Stimulated activated naive CD4-positive, alpha-beta T cell (primary cell): ENCODE measurements around the gene ALK.

Source experiments
- DNase-seq, 6 experiments: peaks; one replicate each; lab custom pipeline; 2025; lab: John Stamatoyannopoulos, UW

ALK gene

DNA sequence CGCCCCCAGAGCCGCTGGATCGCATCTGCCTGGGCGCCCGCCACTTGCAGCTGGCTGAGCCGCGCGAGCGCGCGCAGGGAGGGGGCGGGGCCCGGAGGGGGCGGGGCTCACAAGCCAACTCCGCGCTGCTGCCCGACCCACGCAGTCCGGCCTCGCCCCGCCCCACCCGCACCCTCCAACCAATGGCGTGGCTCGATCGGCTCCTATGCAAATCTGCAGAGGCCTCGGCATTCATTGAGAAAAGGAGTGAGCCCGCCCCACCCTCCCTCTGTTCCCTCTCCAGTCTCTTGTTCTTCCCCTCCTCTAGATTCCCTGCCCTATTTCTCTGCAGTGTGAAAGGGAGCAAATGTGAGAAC is at the start of gene ALK:
Gene ALK (minus strand): TSS at position 27 of the 356 bp plus-strand sequence. CDS start 927 bp downstream, outside the sequence.
- DNase-seq: peak in 4 of 6 experiments; percentile 1 to 36 (median 2)

DNA sequence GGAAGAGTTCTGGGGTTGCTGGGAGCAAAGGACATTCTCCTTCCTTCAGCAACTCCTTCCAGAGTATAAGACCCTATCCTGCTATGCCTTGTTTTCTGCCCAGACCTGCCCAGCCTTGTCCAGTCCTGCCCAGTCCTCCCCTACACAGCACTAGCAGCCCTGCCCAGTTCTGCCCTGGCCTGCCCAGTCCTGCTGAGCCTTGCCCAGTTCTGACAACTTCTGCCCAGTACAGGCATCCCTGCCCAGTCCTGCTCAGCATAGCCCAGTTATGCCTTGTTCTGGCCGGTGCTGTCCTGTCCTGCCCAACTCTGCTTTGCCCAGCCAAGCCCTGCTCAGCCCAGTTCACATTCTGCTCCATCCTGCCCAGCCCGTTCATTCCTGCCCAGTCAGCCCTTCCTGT is 44.9 kb upstream of the ALK start:
- DNase-seq: no peak

DNA sequence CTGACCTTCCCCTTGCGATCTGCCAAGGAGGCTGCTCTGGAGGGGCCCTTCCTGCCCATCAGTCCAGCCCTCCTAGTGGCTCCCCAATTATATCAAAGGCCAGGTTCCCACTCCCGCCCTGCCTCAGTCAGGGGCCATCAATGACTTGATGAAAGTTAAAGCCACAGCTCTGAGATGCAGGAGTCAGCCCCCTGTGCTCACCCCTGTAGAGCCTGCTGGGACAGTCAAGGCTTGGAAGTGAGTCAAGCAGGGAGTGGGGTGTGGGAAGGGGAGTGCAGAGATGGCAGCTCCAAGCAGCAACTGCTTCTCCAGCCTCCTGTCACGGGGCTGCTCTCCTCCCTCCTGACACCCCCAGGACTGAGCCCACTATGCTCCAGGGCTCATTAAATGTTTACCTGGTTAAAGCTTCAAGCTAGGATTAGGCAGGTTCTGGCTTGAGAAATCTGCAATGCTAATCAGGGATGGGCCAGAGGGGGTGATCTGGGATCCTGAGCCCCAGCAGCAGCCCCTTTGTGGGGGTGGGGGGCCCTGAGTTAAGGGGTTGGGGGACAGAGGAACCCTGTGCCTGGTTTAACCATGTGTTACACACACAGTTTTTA is 42.7 kb upstream of the ALK start:
- DNase-seq: no peak

DNA sequence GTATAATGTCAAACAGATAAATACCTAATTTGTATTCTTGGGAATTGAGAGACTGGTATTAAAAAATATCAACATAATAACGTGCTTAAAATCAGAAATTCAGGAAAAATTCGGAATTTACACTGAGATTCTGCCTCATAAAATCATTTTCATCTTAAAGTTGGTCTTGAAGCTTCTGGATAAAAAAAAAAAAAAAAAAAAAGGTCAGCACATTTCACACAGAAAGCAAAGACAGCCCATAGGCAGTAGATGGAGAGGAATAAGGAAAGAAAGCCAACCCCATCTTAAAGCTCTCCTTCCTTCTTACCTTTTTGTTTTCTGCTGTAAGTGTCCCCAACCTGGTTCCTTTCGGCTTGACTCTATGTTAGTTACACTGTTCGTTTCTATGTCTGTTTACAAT is 41.5 kb upstream of the ALK start:
- DNase-seq: no peak

DNA sequence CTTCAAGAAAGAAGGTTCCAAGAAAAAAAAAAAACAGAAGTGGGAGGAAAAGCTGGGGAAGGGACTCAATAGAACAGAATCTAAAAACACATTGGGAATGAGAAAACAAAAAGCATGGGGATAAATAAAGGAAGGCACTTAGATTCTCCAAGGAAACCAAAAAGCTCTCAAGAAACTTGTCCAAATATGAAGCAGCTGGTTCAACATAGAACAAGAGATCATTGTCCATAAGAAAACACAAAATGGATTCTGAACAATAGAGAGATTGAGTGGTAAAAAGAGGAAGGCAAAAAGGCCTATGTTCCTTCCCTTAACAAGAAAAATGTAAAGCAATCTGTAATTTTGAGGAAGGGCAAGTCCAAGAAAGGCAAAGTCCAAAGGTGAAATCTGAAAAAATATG is 32.9 kb upstream of the ALK start:
- no peak for DNase-seq

DNA sequence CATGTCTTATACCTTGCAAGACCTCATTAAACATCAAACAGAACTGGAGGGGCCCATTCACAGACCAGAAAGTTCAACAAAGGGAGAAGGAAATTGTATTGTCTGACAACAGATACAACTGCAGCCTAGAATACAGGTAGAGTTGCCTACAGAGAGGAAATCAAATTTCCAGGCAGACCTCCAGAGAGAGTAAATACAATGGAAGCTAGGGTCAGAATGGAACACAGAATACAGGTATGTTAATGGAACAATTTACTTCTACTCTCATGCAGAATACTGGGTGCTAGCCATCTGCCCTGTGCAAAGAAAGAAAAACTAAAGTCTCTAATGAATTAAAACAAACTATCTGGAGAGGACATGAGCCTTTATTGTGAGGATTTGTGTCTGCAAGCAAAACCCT is 31.6 kb upstream of the ALK start:
- no peak for DNase-seq

DNA sequence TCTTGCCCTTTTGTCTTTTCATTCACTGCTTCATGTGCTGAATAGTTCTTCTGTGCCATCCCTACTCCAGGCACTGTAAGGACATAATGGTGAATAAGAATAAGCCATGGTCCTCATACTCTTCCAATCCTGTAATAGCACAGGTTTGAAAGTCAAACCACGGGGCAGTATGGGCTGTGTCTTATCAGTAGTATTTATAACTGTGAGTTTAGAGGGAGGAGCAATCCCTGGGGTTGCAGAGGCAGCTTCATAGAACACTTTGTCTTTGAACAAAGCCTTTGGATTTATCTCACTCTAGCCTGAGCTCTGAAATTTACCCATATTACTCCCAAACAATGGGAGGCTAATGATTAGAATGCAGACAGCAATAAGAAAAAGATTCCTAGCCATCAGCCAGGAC is 30.2 kb upstream of the ALK start:
- DNase-seq: no peak

DNA sequence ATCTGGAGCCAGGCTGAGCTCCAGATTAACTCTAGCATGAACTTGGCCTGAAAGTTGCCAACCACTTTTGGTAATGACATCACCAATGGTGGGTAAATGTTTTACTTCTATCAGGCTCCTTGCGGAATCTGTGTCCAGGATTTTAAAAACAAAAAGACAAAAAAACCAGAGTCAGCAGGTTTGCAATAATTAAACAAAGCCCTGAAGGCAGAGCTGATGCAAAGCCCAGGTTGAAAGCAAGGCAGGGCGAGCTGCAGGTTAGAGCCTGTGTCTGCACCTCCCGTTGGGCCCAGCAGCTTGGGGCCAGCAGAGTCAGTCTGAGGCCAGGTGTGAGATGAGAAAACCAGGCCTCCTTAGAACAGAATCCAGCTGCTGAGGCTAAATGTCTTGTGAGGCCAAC is 29.1 kb upstream of the ALK start:
- no peak for DNase-seq

DNA sequence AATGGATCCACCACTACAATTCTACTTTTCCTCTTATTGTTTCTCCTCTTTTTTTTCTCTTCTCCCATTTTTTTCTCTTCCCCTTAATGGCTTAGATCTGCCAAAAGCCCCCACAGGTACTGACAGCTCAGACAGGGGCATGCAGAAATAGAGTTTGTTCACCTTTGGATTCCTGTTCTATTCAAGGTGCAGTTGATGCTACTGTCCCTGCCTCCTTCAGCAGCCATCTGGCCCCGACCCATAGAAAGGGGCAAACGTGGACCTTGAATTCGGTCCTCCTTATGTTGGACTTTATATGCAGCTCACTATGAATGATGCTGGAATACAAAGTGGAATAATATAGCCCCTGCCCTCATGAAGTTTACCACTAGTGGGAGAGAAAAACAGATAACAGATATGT is 27.7 kb upstream of the ALK start:
- no peak for DNase-seq

DNA sequence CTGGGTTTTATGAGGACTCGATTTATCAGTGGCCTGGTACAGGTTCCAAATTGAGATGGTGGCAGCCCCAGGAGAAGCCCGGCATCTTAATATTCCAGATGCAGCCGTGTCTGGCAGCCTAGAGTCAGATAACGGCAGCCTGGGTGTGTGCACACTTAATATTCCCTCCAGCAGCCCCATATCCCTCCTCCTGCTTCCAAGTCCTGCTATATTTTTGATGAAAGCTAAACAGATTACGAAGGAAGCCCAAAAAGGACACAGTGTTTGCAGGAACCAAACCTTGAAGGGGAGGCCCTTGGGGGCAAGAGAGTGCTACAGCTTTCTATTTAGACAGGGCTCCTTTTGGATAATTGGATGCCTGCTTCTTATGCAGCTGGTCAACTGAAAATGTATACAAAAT is 25.1 kb upstream of the ALK start:
- no peak for DNase-seq

DNA sequence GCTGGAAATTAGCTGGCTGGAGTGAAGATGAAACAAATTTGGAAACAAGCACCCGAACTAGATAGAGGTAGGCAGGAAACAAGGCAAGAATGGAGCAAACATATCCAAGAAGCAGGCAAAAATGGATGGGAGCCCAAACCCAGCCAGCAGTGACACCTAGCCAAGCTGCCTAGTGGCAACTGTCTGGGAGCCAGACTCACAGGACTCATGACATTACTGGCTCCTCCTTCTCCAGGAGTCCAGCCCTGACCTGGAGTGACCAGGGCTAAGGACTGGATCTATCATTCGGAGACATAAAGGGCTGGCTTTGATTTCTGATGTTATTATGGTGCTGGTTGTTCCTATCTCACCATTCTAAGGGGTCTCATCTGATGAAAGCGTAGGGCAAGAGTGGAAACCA is 21.3 kb upstream of the ALK start:
- DNase-seq: no peak

DNA sequence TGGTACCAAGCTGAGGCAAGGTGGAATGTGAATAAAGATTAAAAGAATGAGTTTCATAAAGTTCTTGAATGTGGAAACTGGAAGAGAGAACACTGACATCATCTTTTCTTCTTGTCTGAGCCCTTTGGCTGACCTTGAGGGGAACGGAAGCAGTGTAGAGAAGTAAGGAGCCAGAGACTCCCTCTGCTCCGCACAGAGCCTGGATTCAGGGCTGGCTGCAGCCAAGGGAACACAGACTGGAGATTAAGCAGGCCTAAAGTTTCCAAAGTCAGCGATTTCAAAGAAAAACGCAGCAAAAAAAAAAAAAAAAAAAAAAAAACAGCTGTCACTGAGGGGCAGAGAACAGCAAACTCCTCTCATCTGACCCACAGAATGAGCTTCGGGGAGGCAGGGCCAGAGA is 19.3 kb upstream of the ALK start:
- DNase-seq: no peak

DNA sequence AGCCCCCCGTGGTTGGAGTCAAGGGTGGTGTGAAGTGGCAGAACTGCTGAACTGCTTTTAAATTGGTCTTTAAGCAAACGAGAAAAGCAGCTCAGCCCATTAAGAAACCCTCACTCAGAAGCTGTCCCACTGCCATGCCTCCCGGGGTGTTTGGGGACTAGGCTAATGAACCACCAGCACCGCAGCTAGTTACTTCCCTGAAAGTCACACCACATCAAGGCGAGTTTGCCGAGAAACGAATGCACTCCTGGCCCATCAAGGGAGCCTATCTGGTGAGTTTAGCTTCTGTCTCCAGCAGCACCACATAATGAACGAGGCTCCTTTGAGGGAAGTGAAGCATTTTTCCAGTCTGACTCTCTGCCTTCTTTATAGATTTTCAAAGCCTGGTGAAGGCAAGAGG is 14.6 kb upstream of the ALK start:
- no peak for DNase-seq

DNA sequence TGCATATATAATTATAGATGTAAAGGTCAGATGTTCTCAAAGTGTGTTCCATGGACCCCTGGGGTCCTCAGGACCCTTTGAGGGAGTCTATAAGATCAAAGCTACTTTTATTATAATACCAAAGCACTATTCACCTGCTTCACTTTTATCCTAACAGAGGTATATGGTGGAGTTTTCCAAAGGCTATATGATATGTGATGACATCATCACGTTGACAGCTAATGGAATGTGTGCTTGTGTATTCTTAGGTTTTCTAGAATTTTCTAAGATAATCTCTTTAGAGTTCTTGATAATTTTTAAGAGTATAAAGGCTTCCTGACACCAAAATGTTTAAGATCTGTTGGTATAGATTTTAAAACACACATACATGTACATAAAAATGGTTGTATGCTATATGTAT is 10.4 kb upstream of the ALK start:
- no peak for DNase-seq

DNA sequence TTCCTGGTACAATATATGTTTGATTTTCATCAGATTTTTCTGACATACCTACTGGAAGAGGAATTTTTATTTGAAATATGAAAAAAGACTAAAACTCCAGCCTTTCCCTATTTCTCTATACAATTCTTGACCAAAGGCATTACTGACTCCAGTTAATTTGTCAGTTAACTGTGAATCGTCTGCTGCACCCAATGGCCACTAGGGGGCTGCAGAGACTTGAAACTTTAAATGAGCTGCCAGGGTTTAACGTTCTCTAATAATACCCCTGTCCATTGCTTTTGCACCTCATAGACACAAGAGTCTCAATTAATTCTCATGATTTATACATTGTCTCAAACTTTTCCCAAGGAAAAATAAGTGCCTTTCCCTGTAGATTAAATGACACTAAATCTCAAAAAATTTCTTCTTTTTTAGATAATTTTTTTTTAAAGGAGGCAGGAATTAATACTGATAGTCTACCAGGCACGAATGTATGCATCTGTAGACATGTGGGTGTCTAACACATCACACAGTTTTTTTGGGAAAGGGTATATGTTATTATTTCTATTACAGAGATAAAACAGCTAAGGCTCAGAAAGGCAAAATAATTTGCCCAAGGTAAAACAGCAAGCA is 1.8 kb upstream of the ALK start:
- peak in 4 of 6 experiments; percentile 2 to 23 (median 7) for DNase-seq

DNA sequence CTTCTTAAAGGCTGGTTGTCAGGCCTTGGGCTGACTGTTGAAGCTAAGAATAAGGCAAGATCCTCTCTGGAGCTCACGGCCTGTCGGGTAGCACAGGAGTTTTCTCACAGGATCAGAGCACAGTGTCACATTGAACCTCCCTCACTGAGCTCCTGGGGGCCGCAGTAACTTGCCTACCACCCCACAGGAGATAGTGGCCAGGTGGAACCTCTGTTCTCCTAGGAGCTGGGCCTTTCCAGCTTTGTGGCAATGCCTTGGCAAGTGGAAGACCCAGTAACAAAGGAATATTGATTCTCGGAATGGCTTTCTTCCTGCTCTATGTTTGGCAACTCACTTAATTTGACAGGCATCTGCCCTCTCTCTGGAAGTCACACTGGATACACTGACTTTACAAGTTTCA is 1.2 kb upstream of the ALK start:
- no peak for DNase-seq

DNA sequence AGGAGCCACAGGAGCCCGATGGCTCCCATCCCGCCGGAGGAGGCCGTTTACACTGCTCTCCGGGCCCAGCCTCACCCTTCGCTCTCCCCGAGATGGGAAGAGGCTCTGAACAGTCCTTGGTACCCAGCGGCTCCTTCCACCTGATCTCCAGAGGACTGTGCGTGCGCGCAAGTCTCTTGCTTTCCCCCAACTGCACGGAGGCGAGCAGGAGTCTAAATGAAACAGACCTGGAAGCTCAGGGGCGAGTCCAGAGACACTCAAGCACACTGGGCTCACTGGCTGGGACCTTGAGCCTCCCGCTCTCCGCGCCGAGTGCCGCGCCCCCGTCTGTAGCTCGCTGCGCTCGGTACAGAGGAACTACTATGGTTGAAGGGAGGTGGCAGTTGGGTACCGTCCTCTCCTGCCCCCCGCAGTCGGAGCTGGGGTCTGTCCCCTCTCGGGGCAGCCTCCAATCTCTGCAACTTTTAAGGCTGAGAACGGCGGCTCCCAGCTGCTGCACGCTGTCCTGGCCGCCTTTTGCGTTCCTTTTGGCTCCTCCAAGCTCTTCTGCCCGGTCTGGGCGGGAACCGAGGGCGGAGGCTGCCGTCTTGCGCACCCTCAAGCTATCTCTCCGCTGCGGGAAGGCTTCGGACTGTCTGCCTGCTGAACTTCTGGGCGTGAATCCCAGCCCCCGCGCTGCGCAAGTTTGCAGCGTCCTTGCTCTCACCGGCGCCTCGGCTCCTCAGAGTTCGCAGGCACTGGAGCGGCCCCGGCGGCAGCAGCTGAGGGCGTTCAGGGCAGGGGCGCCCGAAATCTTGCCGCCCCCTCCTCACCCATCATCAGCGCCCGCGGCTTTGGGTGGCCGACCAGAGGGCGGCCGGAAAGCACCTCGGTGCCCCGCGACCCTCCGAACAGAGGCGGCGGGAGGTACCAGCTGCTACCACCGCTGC is 491 bp downstream of the ALK start:
- no peak for DNase-seq

DNA sequence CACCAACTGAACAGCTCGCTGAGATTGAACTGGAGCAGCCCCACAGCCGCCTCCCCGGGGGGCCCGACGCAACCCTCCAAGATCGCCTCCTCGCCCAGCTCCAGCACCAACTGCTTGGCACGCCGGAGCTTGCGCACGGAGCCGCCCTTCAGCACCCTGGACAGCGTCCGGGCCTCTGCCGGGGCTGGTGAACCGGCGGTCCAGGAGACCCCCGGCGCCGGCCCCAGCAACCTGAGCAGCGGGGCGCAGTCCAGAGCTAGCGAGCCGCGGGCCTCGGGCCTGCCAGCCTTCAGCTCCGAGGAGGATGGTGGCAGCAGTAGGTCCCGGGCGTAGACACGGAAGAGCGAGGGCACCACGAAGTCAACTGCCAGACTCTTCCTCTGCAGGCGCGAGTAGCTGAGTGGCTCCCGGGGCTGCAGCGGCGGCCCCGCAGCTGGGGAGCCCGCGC is 1.2 kb downstream of the ALK start:
- DNase-seq: peak in 4 of 6 experiments; percentile 11 to 32 (median 24)

DNA sequence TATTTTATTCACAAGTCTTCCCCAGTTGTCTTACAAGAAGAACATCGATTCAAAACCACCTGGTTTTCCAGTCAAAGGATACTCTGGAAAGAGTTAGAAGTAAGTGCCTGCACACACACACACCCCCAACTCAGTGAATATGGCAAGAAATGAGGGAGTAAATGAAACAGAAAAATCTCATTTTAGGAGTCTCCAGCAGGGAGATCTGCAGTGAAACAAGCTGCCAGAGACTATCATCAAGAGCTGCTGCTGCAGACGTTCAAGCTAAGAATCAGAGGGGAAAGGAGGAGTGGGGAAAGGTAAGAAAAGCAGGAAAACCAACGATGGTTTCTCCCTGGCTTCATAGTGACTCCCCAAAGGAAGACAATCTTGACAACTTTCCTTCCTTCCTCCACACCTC is 2.4 kb downstream of the ALK start:
- DNase-seq: no peak

DNA sequence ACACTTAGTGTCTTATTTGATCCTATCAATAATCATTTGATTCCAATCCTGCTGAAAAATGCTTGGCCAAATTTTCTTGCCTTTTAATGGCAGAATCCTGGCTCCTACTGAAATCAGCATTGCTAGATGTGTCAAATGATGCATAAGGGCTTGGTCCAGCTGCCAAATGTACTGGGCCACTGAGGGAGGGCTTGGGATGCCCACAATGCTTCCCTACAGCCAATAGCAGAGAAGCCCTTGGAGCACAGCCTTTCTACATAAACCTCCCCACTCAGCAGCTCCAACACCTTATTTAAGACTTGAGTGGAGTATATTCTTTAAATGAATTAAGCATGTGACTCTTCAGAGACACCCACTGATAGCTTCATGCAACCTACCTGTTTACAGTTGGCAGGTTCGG is 3.6 kb downstream of the ALK start:
- DNase-seq: no peak

DNA sequence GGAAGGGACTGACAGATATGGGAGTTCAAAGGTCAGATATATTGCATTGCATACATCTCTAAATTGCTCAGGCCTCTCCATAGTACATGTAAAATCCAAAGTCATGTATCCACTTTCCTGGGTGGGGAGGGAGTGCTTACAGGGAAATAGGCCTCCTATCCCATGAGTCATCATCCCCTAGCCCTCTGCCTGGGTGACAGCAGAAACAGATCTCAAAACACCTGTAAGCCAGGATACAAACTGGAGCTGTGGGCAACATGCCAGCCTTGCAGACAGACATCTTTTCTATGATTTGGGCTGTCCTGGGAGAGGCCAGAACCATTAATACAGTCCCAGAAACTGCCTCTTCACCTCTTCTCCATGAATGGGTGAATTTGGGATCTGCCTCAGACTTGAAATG is 4.8 kb downstream of the ALK start:
- no peak for DNase-seq

DNA sequence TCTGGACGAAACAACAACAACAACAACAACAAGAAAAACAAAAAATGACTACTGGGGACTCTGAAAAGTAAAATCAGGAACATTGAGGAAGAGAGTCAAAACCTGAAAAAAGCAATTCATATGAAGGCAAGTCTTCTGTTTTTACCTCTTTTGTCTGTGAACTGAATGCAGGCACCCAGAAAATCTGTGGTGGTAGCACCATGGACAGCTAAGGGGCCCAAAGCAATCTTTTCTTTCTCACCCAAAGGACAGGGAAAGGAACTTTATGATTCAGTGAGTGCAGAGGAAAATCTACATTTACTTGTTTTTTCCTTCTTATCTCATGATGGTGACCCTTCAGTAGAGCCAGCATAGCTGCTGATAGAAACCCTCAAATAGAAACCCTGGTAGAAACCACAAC is 10.4 kb downstream of the ALK start:
- no peak for DNase-seq

DNA sequence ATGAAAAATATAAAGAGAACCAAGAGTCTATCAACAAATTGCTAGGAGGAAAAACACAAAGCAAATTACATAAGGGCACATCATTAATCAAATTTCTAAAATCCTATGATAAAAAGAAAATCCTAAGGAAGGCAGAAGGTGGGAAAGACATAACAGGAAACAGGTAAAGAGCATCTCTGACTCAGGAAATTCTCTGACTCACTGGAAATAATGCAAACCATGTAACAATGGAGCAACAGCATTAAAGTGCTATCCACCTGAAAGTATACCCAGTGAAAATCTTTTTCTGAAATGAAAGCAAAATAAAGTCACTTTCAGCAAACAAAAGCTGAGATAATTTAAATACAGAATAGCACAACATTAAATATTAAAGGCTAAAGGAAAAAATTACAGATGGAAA is 10.9 kb downstream of the ALK start:
- DNase-seq: no peak
